Esophagus muscularis mucosa (tissue), 4 donors: ENCODE data around the gene ADAMTS16. TPM values are rescaled to one million over a fixed set of nuclear protein-coding genes. Genes with fewer than 3 reads are reported as not detected.

ENCODE experiments used
- DNase-seq: peaks from one replicate; pipeline ENCODE4 v3.0.0-alpha.2; 2017; ENCODE audit errors: extremely low spot score
- H3K27ac ChIP-seq, 4 donors: fragments of 200-600 bp; sonication (generic); replicated peaks in 1 of 4; 1 replicate in 3 of 4; 2 replicates in 1 of 4; pipeline ENCODE4 v1.5.1; 2016 to 2019; ENCODE audit warnings: mild to moderate bottlenecking in 1 of 4
- H3K27me3 ChIP-seq, 4 donors: fragments of 200-600 bp; sonication (generic); one replicate each; pipeline versions ENCODE4 v1.5.1 to v1.6.0; 2016 to 2019
- H3K36me3 ChIP-seq, 4 donors: fragments of 200-600 bp; sonication (generic); one replicate each; pipeline ENCODE4 v1.5.1; 2016 to 2019
- H3K4me1 ChIP-seq, 4 donors: fragments of 200-600 bp; sonication (generic); one replicate each; pipeline ENCODE4 v1.5.1; 2016 to 2019
- H3K4me3 ChIP-seq, 4 donors: fragments of 200-600 bp; sonication (generic); 1 replicate in 2 of 4; 2 replicates in 2 of 4; pipeline ENCODE4 v1.5.1; 2016 to 2019; ENCODE audit warnings: mild to moderate bottlenecking in 4 of 4, moderate library complexity in 1 of 4
- H3K9me3 ChIP-seq, 4 donors: fragments of 200-600 bp; sonication (generic); 1 replicate in 3 of 4; 2 replicates in 1 of 4; pipeline ENCODE4 v1.5.1; 2016 to 2019
- EP300 ChIP-seq: sonication (generic); formaldehyde crosslinking; IDR thresholded peaks from one replicate; pipeline ENCODE4 v1.6.1; 2017; ENCODE audit warnings: antibody characterized with exemption
- POLR2A ChIP-seq: fragments of 450-650 bp; IDR thresholded peaks from one replicate; pipeline ENCODE4 v1.6.1; 2017; ENCODE audit warnings: antibody characterized with exemption, moderate library complexity, mild to moderate bottlenecking, low read depth
- POLR2AphosphoS5 ChIP-seq, 2 donors: sonication (generic); formaldehyde crosslinking; IDR thresholded peaks; one replicate each; pipeline ENCODE4 v1.6.1; 2017; ENCODE audit warnings: antibody characterized with exemption in 2 of 2
- WGBS: methylation state at CpG from one replicate; pipeline ENCODE4 v1.1.5; 2018; 5-methylcytosine and 5-hydroxymethylcytosine counted together
- intact Hi-C: fragments of 100-400 bp; cut with DNase I; formaldehyde crosslinking; loops from one replicate; pipeline ENCODE4 v1.15.1; 2023
- total RNA-seq, 4 donors: library from RNA; depleted of rRNA; stranded (reverse); fragments of >200 nt; gene quantifications; one replicate each; pipeline versions ENCODE4 v1.1.0 to v1.2.1, GENCODE V29; 2016
- TF ChIP-seq, protein P1 (sequence below), 3 experiments: fragments of 200-600 bp in 2 of 3; fragments of 450-650 bp in 1 of 3; sonication (generic) in 2 of 3; IDR thresholded peaks; one replicate each; pipeline ENCODE4 v1.5.1; 2017 to 2019; ENCODE audit warnings: antibody characterized with exemption in 3 of 3, mild to moderate bottlenecking in 2 of 3, moderate library complexity in 1 of 3

ADAMTS16 gene
- total RNA-seq, 4 donors from 2014 or later: 0.42 to 1.1 (median 0.50) TPM; not detected in 1

DNA sequence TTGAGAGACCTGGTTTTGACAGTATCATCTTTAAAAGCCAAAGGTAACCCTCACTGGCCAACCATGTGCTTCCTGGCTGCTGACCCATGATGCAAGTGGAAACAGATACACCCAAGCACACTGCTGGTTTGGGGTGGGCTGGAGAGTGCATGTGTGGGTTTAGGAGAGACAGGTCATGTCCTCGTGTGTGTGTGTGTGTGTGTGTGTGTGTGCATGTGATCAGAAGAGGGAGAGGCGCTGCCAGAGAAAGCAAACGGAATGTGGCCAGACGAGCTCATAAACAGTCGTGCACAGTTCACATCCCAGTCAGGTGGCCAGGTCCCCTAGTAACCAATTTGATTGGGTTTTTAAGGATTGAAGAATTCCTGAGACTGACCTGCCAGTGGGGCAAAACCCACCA is 169.5 kb downstream of the ADAMTS16 start:
- no peak overlapping the region for H3K4me3 ChIP-seq
- TF ChIP-seq, protein P1, sequence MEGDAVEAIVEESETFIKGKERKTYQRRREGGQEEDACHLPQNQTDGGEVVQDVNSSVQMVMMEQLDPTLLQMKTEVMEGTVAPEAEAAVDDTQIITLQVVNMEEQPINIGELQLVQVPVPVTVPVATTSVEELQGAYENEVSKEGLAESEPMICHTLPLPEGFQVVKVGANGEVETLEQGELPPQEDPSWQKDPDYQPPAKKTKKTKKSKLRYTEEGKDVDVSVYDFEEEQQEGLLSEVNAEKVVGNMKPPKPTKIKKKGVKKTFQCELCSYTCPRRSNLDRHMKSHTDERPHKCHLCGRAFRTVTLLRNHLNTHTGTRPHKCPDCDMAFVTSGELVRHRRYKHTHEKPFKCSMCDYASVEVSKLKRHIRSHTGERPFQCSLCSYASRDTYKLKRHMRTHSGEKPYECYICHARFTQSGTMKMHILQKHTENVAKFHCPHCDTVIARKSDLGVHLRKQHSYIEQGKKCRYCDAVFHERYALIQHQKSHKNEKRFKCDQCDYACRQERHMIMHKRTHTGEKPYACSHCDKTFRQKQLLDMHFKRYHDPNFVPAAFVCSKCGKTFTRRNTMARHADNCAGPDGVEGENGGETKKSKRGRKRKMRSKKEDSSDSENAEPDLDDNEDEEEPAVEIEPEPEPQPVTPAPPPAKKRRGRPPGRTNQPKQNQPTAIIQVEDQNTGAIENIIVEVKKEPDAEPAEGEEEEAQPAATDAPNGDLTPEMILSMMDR (IDR thresholded peaks at IDR 0.05): no peak
- TF ChIP-seq EP300 (no peak), POLR2A (no peak), POLR2AphosphoS5 (IDR thresholded peaks at IDR 0.05) (no peak)
- intact Hi-C loops: no loop called here
- WGBS: 50% methylated on average over 5 of the region's 5 CpGs
- H3K27me3 ChIP-seq: peaks cover 0 to 7% (median 0%) of the 10 kb centered on the region in 4 donors
- no peak overlapping the region for H3K27ac ChIP-seq
- H3K4me1 ChIP-seq: no peaks in the 10 kb centered on the region
- no peak for DNase-seq
- no peaks in the 10 kb centered on the region for H3K9me3 ChIP-seq
- H3K36me3 ChIP-seq: no peaks in the 10 kb centered on the region

DNA sequence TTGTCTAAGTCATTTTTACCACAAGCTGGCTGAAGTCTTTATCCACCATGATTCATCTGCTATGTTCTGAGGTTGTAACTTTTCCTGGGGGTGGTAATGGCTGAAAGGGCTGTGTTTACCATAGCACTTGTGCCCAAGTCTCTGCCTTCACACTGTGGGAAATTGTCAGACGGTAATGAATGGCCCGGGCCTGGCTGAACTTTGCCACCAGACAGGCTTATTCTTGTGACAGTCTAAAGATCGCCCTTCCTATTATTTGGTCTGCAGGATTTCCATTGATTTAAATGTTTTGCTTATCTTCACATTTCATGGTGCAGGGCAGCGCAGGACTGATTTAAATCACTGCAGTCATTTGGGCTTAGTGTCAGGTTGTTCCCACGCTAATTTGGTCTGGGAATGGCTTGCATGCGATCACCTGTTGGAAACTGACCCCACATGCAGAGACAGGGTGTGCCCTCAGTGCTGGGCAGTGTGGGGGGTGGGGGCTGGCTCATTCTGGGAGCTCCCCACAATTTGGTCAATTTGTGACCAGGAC is 173.0 kb downstream of the ADAMTS16 start:
- Histone ChIP-seq H3K9me3 (no peaks in the 10 kb centered on the region), H3K27ac (no peak overlapping the region), H3K36me3 (no peaks in the 10 kb centered on the region), H3K4me1 (no peaks in the 10 kb centered on the region), H3K27me3 (peaks cover 0 to 4% (median 0%) of the 10 kb centered on the region in 4 donors), H3K4me3 (no peak overlapping the region)
- WGBS: 88% methylated on average over 6 of the region's 6 CpGs
- no peak for TF ChIP-seq POLR2AphosphoS5 (IDR thresholded peaks at IDR 0.05)
- TF ChIP-seq EP300: no peak
- TF ChIP-seq POLR2A: no peak
- TF ChIP-seq, protein P1 (IDR thresholded peaks at IDR 0.05): no peak
- DNase-seq: no peak
- intact Hi-C loops: no loop called here

DNA sequence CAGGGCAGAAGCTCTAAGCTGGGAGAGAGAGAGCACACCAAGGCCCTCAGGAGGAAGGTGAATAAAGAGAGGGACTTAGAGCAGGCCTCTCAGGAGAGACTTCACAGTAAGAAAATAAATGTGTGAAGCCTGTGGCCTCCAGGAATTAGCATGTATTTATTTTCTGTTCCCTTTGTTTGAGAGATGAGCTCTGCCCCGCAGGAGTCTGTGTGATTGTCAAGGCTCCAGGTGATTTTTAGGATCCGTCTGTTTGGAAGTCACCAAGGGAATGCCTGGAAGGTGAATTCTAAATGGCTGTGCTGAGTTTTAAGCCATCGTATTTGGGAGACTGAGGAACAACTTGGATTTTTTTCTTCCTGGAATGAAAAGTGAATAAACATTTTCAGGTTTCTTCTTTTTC is 174.0 kb downstream of the ADAMTS16 start:
- no peaks in the 10 kb centered on the region for H3K36me3 ChIP-seq
- TF ChIP-seq EP300: no peak
- TF ChIP-seq, protein P1 (IDR thresholded peaks at IDR 0.05): no peak
- no peak for TF ChIP-seq POLR2AphosphoS5 (IDR thresholded peaks at IDR 0.05)
- no peaks in the 10 kb centered on the region for H3K27me3 ChIP-seq
- no peaks in the 10 kb centered on the region for H3K9me3 ChIP-seq
- no peak for DNase-seq
- H3K27ac ChIP-seq: no peak overlapping the region
- intact Hi-C loops: no loop called here
- no peaks in the 10 kb centered on the region for H3K4me1 ChIP-seq
- H3K4me3 ChIP-seq: no peak overlapping the region
- 73% methylated on average over 3 of the region's 3 CpGs for WGBS

DNA sequence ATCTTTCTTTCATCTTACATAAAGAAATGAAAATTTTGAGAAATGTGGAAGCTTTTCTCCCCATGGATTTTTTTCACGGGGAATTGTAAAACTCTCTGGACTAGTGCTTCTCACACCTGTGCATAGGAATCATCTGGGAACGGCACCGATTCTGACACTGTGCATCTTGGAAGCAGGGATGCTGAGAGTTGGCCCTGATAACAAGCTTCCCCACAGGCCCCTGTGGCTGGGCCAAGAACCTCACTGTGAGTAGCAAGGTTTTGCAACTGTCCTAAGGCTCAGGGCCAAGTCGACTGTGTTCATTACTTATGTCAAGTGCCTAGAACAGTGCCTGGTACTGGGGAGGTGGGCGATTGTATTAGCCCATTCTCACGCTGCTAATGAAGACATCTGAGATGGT is 174.5 kb downstream of the ADAMTS16 start:
- TF ChIP-seq POLR2A (no peak), EP300 (no peak), POLR2AphosphoS5 (IDR thresholded peaks at IDR 0.05) (no peak)
- TF ChIP-seq, protein P1 (IDR thresholded peaks at IDR 0.05): no peak
- H3K4me3 ChIP-seq: no peak overlapping the region
- intact Hi-C loops: no loop called here
- WGBS: 88% methylated on average over 6 of the region's 6 CpGs
- no peaks in the 10 kb centered on the region for H3K36me3 ChIP-seq
- no peak overlapping the region for H3K27ac ChIP-seq
- H3K4me1 ChIP-seq: no peaks in the 10 kb centered on the region
- no peaks in the 10 kb centered on the region for H3K9me3 ChIP-seq
- no peaks in the 10 kb centered on the region for H3K27me3 ChIP-seq
- DNase-seq: no peak
